ENCODE data around the gene TLN1. TPM values are rescaled to one million over a fixed set of nuclear protein-coding genes. Genes with fewer than 3 reads are reported as not detected.

The TLN1 gene
- total RNA-seq, result 584 and 593 TPM in 2 replicates

DNA sequence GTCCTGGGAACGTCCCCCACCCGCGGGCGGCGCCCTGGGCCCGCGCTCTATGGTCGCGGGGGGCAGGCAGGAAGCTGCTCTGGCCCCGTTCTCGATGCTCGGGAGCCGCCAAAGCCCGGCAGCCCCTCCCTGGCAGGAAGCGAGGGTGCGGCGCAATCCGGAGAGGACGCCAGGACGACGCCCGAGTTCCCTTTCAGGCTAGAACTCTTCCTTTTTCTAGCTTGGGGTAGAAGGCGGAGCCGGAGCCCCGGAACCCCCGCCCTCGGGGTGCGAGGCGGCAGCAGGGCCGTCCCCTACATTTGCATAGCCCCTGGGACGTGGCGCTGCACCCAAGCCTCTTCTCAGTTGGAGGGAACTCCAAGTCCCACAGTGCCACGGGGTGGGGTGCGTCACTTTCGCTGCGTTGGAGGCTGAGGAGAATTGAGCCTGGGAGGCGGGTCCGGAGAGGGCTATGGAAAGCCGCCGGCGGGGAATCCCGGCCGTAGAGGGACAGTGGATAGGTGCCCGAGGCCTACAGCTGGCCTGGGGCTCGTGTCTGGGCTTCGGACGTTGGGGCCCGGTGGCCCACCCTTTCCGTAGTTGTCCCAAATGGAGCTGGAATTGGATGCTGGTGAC lies at the start of gene TLN1, which contains the start of gene CREB3:
Gene TLN1 (minus strand): TSS at position 11 of the 615 bp plus-strand sequence. CDS start 6,501 bp downstream, outside the sequence.
Gene CREB3 (plus strand): TSS at position 482 of the 615 bp plus-strand sequence. CDS start 107 bp downstream, at position 589.

GRCh38 chr9:35754264-35754663 lies 22.3 kb upstream of the TLN1 start, which contains the start of gene MSMP:
TSS of gene MSMP (minus strand) at chr9:35754276. CDS start at chr9:35754129, 147 bp downstream.

DNA sequence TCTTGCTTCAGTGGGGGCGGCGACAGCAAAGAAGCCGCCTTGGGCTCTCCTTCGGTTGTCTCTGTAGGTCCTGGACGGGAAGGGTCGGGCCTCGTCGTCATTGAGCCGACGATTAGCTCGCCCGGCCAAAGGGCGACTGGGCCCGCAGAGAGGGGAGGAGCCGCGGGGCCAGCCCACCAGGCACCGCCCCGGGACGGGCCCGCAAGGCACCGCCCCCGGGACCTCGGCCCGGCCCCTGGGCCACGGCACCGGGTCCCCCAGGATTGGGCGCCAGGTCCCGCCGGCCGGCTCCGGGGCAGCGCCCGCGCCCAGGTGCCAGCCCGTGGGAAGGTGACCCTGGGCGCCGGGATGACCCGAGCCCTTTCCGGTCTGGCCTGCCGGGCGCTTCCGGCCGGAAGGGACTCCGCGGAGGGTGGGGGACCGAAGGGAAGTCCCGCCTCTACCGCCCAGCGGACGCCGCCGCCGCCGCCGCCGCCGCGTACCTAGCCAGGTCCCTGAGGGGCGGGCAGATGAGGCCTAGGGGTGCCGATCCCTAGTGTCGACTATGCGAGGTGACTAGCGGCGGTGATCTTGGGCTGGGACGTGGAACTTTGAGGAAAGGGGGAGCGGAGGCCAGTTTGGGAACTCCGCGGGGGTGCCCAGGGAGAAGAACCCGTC lies 17.0 kb upstream of the TLN1 start, which contains the start of the genes GBA2 and RGP1:
Gene GBA2 (minus strand): TSS at position 371 of the 657 bp plus-strand sequence. CDS start 524 bp downstream, outside the sequence.
Gene RGP1 (plus strand): TSS at position 430 of the 657 bp plus-strand sequence. CDS start 469 bp downstream, outside the sequence.

DNA sequence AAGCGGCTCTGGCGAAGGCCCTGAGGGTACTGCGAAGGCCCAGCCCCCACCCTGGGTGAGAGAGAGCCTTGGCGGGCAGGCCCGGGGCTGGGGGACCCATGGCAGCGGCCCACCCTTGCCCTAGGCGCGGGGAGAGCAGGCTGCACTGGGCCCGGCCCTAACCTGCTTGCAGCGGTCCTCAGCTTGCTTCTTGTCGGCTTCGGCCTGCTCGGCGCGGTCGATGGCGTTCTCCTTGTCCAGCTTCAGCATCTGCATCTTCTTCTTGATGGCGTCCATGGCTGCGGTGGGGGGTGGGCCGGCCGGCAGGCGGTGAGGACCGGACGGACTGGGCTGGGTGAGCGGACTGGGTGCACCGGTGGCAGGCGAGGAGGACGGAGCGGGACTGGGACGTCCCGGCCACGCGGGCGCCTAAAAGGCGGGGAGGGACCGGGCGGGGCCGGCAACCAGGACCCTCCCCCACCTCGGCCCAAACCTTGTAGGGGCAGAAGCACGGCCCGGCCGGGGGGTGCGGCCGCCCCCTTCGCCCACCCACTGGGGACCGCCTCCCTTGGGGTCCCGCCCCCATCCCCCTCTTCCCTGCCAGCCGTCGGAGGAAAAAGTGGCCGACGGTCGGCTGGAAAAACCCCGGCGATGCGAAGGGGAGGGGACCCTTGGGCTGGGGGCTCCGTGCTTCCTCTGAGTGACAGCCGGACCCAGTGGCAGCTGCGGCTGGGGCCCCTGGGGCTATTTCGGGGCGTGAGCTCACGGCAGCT lies 42.3 kb downstream of the TLN1 start, which contains the start of gene TPM2:
Gene TPM2 (minus strand): TSS at position 384 of the 752 bp plus-strand sequence. CDS start 108 bp downstream, at position 276.

DNA sequence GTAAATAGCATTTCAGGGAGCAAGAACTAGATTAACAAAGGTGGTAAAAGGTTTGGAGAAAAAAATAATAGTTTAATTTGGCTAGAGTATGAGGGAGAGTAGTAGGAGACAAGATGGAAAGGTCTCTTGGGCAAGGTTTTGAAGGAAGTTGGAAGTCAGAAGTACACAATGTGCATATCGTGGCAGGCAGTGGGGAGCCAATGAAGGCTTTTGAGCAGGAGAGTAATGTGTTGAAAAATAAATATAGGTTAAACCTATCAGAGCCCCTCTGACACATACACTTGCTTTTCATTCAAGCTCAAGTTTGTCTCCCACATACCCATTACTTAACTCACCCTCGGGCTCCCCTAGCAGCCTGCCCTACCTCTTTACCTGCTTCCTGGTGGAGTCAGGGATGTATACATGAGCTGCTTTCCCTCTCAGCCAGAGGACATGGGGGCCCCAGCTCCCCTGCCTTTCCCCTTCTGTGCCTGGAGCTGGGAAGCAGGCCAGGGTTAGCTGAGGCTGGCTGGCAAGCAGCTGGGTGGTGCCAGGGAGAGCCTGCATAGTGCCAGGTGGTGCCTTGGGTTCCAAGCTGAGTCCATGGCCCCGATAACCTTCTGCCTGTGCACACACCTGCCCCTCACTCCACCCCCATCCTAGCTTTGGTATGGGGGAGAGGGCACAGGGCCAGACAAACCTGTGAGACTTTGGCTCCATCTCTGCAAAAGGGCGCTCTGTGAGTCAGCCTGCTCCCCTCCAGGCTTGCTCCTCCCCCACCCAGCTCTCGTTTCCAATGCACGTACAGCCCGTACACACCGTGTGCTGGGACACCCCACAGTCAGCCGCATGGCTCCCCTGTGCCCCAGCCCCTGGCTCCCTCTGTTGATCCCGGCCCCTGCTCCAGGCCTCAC lies 58.6 kb downstream of the TLN1 start, which contains the start of gene CA9:
Gene CA9 (plus strand): TSS at position 797 of the 893 bp plus-strand sequence. CDS start 32 bp downstream, at position 829.

GRCh38 chr9:35664531-35665470 lies 67.2 kb downstream of the TLN1 start, which contains the start of gene ARHGEF39:
TSS of gene ARHGEF39 (minus strand) at chr9:35665195. CDS start at chr9:35665169, 26 bp downstream.

GRCh38 chr9:35658137-35658967 lies 73.6 kb downstream of the TLN1 start, which contains the start of gene CCDC107:
TSS of gene CCDC107 (plus strand) at chr9:35658292. CDS start at chr9:35658380, 88 bp downstream.

DNA sequence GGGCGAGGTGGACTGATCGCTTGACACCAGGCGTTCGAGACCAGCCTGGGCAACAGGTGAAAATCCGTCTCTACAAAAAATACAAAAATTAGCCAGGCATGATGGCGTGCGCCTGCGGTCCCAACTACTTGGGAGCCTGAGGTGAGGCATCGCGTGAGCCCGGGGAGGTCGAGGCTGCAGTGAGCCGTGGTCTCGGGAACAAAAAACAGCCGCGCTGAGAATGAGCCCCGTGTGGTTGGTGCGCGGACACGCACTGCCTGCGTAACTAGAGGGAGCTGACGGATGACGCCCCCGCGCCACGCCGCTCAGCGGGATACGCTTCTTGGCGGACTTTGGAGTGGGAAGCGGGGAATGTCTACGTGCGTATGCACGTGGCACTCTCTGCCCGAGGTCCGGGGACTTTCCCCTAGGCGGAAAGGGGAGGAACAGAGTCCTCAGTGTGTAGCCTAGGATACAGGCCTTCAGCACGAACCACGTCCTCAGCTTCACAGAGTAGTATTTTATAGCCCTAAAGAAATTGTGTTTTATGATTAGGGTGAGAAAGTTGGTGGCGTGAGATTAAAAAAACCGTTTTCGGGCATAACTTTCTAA lies 74.4 kb downstream of the TLN1 start, which contains the start of gene RMRP:
Gene RMRP (minus strand): TSS at position 474 of the 591 bp plus-strand sequence.

DNA sequence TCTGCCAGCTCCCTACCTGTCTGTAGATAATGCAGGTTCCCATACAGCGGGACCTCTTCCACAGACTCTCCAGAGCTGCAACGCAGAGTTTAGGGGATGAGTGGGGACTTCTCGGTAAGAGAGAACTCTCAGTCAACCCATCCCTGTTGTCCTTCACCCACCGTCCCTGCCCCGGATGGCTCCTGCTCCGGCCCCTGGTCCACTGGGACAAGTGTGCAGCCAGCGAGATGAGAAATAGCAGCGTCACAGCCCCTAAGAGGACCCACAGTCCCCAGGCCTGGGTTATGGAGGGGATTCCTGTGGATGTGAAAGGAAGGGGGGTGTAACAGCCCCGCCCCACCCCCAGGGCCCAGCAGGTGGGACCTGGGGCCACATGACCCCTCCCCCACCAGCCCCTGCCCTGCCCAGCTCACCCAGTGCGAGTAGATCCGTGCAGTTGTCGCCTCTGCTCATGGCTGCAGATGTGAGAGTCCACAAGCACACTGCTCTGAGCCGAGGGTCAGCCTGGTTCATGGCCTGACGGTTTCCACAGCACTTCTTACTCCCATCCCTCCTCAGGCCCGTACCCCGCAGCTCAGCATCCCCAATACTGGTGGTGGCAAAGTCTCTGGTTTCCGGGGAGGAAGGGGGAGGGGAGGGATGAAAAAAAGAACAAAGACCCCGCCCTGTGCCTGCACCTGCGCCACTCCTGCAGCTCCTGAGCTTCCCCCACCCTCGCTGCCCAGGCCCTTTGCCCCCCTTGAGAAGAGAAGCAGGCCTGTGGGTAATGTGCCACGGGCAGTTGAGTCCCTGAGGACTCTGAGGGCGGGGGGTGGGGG lies 81.4 kb downstream of the TLN1 start, which contains the start of gene SIT1:
Gene SIT1 (minus strand): TSS at position 591 of the 818 bp plus-strand sequence. CDS start 78 bp downstream, at position 513.

Other genes with a start within 250 kb of the TLN1 start
- 20.3 and 24.7 TPM in 2 replicates for gene RUSC2, start 242.1 kb downstream of the TLN1 start, total RNA-seq
- gene TESK1, start 126.9 kb downstream of the TLN1 start, total RNA-seq, result 10.2 and 13.1 TPM in 2 replicates
- 0.87 and 1.2 TPM in 2 replicates for gene CD72, start 113.8 kb downstream of the TLN1 start, total RNA-seq
- not detected in 2 replicates for gene SIT1, start 81.3 kb downstream of the TLN1 start, total RNA-seq
- gene RMRP, start 74.2 kb downstream of the TLN1 start, total RNA-seq, result 11,544 and 12,668 TPM in 2 replicates
- gene CCDC107, start 73.9 kb downstream of the TLN1 start, total RNA-seq, result 23.6 and 24.0 TPM in 2 replicates
- 0.87 and 4.4 TPM in 2 replicates for gene ARHGEF39, start 67.0 kb downstream of the TLN1 start, total RNA-seq
- 0.44 and 8.6 TPM in 2 replicates for gene CA9, start 58.3 kb downstream of the TLN1 start, total RNA-seq
- 1,069 and 1,713 TPM in 2 replicates for gene TPM2, start 42.3 kb downstream of the TLN1 start, total RNA-seq
- gene CREB3, start 471 bp upstream of the TLN1 start, total RNA-seq, result 84.7 and 90.6 TPM in 2 replicates
- gene GBA2, start 17.0 kb upstream of the TLN1 start, total RNA-seq, result 27.0 and 27.5 TPM in 2 replicates
- gene RGP1, start 17.1 kb upstream of the TLN1 start, total RNA-seq, result 11.1 and 12.6 TPM in 2 replicates
- gene MSMP, start 22.1 kb upstream of the TLN1 start, total RNA-seq, result 0.62 TPM in 1 of 2 replicates, not detected in the other
- gene NPR2, start 59.4 kb upstream of the TLN1 start, total RNA-seq, result 27.6 and 32.1 TPM in 2 replicates
- gene SPAG8, start 80.1 kb upstream of the TLN1 start, total RNA-seq, result 0.75 and 1.3 TPM in 2 replicates
- gene HINT2, start 82.8 kb upstream of the TLN1 start, total RNA-seq, result 18.6 and 25.8 TPM in 2 replicates
- not detected in 2 replicates for gene FAM221B, start 96.5 kb upstream of the TLN1 start, total RNA-seq
- 2.2 and 4.1 TPM in 2 replicates for gene TMEM8B, start 97.0 kb upstream of the TLN1 start, total RNA-seq
- not detected in 2 replicates for gene OR13J1, start 138.2 kb upstream of the TLN1 start, total RNA-seq
- 0.11 and 0.25 TPM in 2 replicates for gene HRCT1, start 174.0 kb upstream of the TLN1 start, total RNA-seq
- gene SPAAR, start 177.3 kb upstream of the TLN1 start, total RNA-seq, result under 0.01 TPM in 1 of 2 replicates, not detected in the other
- 0.12 and 0.22 TPM in 2 replicates for gene OR2S2, start 226.0 kb upstream of the TLN1 start, total RNA-seq

Measured in uterine smooth muscle cell (primary cell).